Measurements from ENCODE around the gene UBE2O.

Gene UBE2O

GRCh38 chr17:76439314-76439928 lies 13.5 kb downstream of the UBE2O start:
- no peak for DNase-seq (ENCODE audit: low read depth)

- DNase-seq (ENCODE audit: low read depth) = no peak
Observed at GRCh38 chr17:76438906-76439305, 14.0 kb downstream of the UBE2O start.

GRCh38 chr17:76437467-76438402 lies 15.2 kb downstream of the UBE2O start:
- DNase-seq (ENCODE audit: low read depth) = no peak

GRCh38 chr17:76435751-76436150 lies 17.2 kb downstream of the UBE2O start:
- DNase-seq (ENCODE audit: low read depth) = no peak

- DNase-seq (ENCODE audit: low read depth) = no peak
Observed at GRCh38 chr17:76434870-76435269, 18.1 kb downstream of the UBE2O start.

- no peak for DNase-seq (ENCODE audit: low read depth)
Observed at GRCh38 chr17:76433693-76434092, 19.3 kb downstream of the UBE2O start.

- no peak for DNase-seq (ENCODE audit: low read depth)
Observed at GRCh38 chr17:76432712-76433336, 20.1 kb downstream of the UBE2O start.

GRCh38 chr17:76432004-76432403 lies 20.9 kb downstream of the UBE2O start:
- no peak for DNase-seq (ENCODE audit: low read depth)

- no peak for DNase-seq (ENCODE audit: low read depth)
Observed at GRCh38 chr17:76431509-76431908, 21.4 kb downstream of the UBE2O start.

GRCh38 chr17:76428511-76428910 lies 24.4 kb downstream of the UBE2O start:
- DNase-seq (ENCODE audit: low read depth) = no peak

GRCh38 chr17:76427501-76428231 lies 25.3 kb downstream of the UBE2O start:
- DNase-seq (ENCODE audit: low read depth) = no peak

- no peak for DNase-seq (ENCODE audit: low read depth)
Observed at GRCh38 chr17:76426853-76427252, 26.1 kb downstream of the UBE2O start.

GRCh38 chr17:76422860-76423259 lies 30.1 kb downstream of the UBE2O start:
- no peak for DNase-seq (ENCODE audit: low read depth)

GRCh38 chr17:76422406-76422805 lies 30.5 kb downstream of the UBE2O start:
- no peak for DNase-seq (ENCODE audit: low read depth)

GRCh38 chr17:76421044-76421407 lies 31.9 kb downstream of the UBE2O start:
- DNase-seq (ENCODE audit: low read depth) = no peak

- DNase-seq (ENCODE audit: low read depth) = no peak
Observed at GRCh38 chr17:76420356-76421043, 32.5 kb downstream of the UBE2O start.

GRCh38 chr17:76419576-76420260 lies 33.2 kb downstream of the UBE2O start:
- no peak for DNase-seq (ENCODE audit: low read depth)

GRCh38 chr17:76417499-76418143 lies 35.3 kb downstream of the UBE2O start:
- no peak for DNase-seq (ENCODE audit: low read depth)

GRCh38 chr17:76416899-76417298 lies 36.1 kb downstream of the UBE2O start:
- no peak for DNase-seq (ENCODE audit: low read depth)

- no peak for DNase-seq (ENCODE audit: low read depth)
Observed at GRCh38 chr17:76416457-76416856, 36.5 kb downstream of the UBE2O start.

- DNase-seq (ENCODE audit: low read depth) = no peak
Observed at GRCh38 chr17:76415786-76416185, 37.2 kb downstream of the UBE2O start.

Measured in CMK (cell line).